Skeletal muscle cell (primary cell): ENCODE data around the gene TTC21A.
"Not testable (repeated sequence)": the region's sequence is repeated elsewhere in the genome, so short reads cannot be mapped to it uniquely, and the experiment has no call there.

Experiments
- DNase-seq: peaks from one replicate; pipeline ENCODE4 v3.0.0-alpha.2; 2010; ENCODE audit warnings: low read depth
- H3K4me3 ChIP-seq: 2 replicates; pipeline ENCODE4 v1.5.1; 2011; ENCODE audit warnings: low read depth, mild to moderate bottlenecking, control low read depth, low read length, moderate library complexity

Gene TTC21A

GRCh38 chr3:39168156-39168780 lies 60.8 kb downstream of the TTC21A start:
- DNase-seq, result no peak
- no peak overlapping the region for H3K4me3 ChIP-seq

- DNase-seq, result no peak
- no peak overlapping the region for H3K4me3 ChIP-seq
Measured at GRCh38 chr3:39169712-39170111, 62.2 kb downstream of the TTC21A start.

DNA sequence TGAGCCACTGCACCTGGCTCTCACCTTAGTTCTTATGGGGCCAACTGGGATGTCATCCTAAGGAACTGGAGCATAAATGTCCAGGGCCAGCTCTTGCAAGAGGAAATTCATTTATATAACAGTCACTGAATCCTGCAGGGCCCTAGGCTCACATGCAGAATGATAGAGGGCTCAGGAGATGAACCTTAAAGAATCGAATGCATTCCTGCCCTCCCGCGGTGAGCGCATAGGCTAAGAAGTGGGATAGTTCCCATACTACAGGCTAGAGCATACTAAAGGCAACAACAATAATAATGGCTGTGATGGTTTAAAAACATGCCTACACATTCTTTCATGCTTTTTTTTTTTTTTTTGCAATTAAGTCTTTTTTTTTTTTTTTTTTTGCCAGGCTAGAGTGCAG lies 63.0 kb downstream of the TTC21A start:
- H3K4me3 ChIP-seq, result no peak overlapping the region
- DNase-seq, result no peak

GRCh38 chr3:39170877-39171276 lies 63.4 kb downstream of the TTC21A start:
- not testable (repeated sequence) for DNase-seq, H3K4me3 ChIP-seq

GRCh38 chr3:39171860-39172259 lies 64.4 kb downstream of the TTC21A start:
- H3K4me3 ChIP-seq, result no peak overlapping the region
- DNase-seq, result no peak

DNA sequence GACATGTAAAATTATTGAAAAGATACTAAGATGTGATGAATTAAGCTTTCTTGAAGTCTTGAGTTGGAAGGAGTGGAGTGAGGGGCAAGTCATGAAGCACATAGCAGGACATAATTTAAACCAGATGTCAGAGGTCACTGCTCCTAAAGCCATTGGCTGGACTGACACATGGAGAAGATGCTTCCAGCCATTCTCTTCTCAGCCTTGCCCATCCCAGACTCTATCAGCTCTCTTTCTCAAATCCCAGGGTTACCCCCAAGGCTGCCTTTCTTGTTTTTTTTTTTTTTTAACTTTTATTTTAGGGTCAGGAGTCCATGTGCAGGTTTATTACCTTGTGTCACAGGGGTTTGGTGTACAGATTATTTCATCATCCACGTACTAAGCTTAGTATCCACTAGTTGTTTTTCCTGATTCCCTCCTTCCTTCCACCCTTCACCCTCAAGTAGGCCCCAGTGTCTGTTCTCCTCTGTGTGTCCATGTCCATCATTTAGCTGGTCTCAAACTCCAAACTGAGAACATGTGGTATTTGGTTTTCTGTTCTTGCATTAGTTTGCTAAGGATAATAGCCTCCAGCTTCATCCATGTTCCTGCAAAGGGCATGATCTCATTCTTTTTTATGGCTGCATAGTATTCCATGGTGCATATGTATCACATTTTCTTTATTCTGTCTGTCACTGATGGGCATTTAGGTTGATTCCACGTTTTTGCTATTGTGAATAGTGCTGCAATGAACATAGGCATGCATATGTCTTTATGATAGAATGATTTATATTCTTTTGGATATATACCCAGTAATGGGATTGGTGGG lies 66.0 kb downstream of the TTC21A start:
- no peak overlapping the region for H3K4me3 ChIP-seq
- no peak for DNase-seq

GRCh38 chr3:39176025-39176714 lies 68.7 kb downstream of the TTC21A start:
- DNase-seq, result no peak

DNA sequence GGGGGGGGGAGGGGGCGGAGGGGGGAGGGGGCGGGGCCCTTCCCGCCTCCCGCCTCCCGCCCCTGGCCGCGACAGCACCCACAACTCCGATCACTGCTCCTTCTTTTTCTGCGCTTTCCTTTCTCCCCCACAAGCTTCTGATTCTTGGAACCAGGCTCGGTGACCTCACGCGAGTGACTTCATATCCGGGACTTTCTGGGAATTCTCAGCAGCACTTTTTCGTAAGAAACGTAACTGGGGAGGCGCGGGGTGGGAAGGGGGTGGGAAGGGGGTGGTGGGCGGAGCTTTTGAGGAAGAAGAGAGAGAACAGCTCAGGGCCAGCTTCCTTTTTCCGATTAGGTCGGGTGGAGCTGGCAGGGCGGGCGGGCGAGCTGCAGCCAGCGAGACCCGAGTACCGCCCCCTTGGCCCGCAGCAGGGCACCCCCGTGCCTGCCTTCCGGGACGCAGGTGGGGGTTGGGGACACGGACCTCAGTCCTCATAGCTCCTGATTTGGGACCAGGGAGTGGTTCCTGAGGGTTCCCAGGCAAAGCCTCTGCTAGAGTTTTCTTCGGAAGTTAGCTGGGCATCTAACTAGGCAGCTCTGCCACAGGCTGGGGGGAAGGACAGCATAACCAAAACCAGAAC lies 70.3 kb downstream of the TTC21A start:
- H3K4me3 ChIP-seq, result peak overlapping the region; percentile 51
- DNase-seq, result peak; percentile 88

More at GRCh38 chr3:39176025-39176714, 68.7 kb downstream of the TTC21A start:
- no peak overlapping the region for H3K4me3 ChIP-seq

- no peak overlapping the region for H3K4me3 ChIP-seq
- DNase-seq, result peak; percentile 51
Measured at GRCh38 chr3:39178553-39178952, 71.1 kb downstream of the TTC21A start.

- DNase-seq, result no peak
- peak overlapping the region; percentile 40 for H3K4me3 ChIP-seq
Measured at GRCh38 chr3:39180183-39180545, 72.7 kb downstream of the TTC21A start.

GRCh38 chr3:39180546-39181346 lies 73.3 kb downstream of the TTC21A start:
- peak overlapping the region; percentile 40 for H3K4me3 ChIP-seq
- no peak for DNase-seq

GRCh38 chr3:39181408-39182335 lies 74.2 kb downstream of the TTC21A start:
- DNase-seq, result no peak
- no peak overlapping the region for H3K4me3 ChIP-seq

DNA sequence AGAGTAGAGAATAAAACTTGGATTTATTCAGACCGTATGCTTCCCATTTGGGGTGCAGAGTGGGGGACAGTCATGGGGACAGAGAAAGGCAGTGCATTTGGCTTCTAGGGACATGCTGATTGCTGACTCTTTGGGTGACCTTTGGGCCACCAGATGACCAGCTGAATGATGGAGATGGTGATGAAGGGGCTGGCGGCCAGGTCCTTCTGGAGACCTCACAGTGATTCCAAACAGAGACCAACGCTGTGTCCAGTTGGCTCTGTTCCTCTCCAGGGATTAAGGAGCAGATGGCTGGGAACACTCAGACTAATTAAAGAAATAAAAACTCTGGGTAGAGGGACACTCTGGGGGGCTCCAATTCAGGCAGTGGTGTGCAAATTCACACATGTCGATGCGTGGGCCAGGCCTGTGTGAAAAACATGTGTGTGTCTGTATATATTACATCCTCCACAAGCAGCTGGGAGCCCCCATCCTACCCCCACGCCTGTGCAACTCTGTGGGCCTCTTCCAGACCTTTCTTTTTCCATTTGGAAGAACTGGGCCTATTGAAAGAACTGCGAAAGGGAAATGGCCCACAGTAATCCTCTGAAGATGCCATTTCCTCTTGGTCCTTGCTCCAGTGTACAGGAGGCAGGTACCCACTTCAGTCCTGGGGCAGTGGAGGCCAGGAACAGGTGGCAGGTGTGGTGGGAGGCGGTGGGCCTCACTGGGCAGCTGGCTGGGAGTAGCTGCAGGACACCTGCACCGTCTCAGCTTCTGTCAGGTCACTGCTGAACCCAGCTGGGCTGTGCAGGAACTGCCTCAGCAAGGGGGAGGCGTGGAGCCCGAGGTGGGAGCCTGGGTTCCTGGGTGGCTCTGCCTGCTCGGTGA lies 76.0 kb downstream of the TTC21A start:
- H3K4me3 ChIP-seq, result no peak overlapping the region
- DNase-seq, result no peak

DNA sequence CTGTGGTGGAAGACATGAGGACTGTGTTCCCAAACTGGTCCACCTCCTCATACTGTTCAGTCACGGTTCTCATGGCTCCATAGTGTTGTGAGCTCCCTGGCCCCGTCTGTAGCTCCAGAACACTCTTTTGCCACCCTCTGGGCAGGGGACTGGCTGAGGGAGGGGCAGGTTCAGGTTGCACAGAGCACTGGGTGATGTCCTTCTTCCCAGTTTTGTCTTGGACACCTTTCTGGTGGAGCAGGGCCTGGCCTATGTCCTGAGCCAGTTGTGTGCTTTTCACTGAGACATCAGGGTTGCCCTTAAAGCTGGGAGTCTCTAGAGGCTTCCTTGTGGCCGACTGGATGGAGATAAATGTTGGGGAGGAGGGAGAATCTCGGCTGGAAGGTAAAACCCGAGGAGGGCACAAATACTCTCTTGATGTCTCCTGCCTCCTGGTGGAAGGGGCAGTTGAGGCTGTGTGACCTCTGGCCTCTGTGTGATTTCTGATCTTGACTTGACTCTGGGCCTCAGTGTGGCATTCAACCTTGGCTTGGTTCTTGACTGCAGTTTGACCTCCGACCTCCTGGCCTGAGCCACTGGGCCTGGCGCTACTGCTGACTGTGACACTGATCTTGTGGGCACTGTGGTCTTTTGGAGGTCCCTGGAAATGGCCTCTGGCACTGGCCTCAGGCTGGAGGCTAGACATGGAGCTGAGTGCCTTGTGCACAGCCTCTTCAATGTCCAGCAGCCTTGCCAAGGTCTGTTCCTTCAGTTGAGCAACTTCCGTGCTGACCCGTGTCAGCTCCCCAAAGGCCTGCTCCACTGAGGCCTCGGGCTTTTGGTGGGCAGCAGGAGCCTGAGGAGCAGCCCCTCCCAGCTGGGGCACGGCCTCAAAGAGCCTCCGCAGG lies 76.8 kb downstream of the TTC21A start:
- H3K4me3 ChIP-seq, result no peak overlapping the region
- DNase-seq, result no peak

DNA sequence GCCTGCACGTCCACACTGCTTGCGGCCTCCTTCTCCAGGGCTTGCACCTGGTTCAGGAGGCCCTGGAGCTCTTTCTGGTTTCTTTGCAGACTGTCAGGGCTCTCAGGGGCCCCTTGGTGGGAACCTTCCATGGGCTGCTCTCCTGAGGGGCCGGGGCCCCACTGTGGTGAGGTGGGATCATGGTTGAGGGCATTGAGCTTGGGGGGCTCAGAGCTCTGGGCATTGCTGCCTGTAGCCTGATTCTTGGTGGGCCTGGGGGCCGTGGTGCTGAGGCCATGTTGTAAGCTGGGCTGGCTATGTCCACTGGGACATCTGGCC lies 77.4 kb downstream of the TTC21A start:
- H3K4me3 ChIP-seq, result no peak overlapping the region
- no peak for DNase-seq

- DNase-seq, result no peak
- H3K4me3 ChIP-seq, result no peak overlapping the region
Measured at GRCh38 chr3:39185326-39185958, 78.0 kb downstream of the TTC21A start.
